ENCODE measurements around the gene OPCML. TPM values are rescaled to one million over a fixed set of nuclear protein-coding genes. Genes with fewer than 3 reads are reported as not detected.

OPCML gene
- total and polyA plus RNA-seq, 2 donors (not counting 1 experiment from before 2014, with no cell fraction given): 0.99 to 2.8 TPM

DNA sequence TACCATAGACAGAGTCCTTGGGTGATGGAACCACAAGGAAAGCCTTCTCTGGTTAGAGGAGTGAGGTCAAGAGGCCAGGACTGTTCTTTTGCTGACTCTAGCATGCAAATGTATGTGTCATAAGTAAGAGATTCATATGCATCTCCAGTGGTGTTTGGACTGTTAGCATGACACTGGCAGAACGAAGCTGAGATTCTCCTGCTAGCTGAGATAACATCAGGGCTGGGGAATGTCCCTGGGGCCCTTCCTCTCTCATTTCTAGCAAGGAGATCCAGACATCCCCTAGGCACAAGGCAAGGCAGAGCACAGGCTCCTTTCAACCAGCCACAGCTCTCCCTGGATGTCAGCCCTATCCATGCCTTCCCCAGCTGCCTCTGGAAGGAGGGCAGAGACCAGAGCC is 711.3 kb downstream of the OPCML start:
- no peaks in the 10 kb centered on the region for H3K27me3 ChIP-seq (ENCODE audit: control insufficient read depth, insufficient read depth, low read length)
- DNase-seq (ENCODE audit: low read depth in 2 of 2): peak in 1 of 2 donors; percentile 44
- H4K20me1 ChIP-seq (ENCODE audit: control insufficient read depth, extremely low read depth, insufficient read depth, low read length): no peaks in the 10 kb centered on the region
- no peak overlapping the region for H3K4me3 ChIP-seq (replicated peaks in 1 of 4; ENCODE audit: control extremely low read depth in 1 of 4, insufficient read depth in 1 of 4, low read depth in 3 of 4, low read length in 4 of 4)
- H3K9ac ChIP-seq (ENCODE audit: insufficient read depth, low read length): no peak overlapping the region
- TF ChIP-seq CTCF (conservative IDR thresholded peaks at IDR 0.05 in 1 of 2, IDR thresholded peaks at IDR 0.05 in 1 of 2; ENCODE audit: low read depth in 1 of 2, low read length in 2 of 2) (no peak), EZH2 (IDR thresholded peaks at IDR 0.05; ENCODE audit: low read length, missing control alignments) (no peak)
- H3K9me3 ChIP-seq (ENCODE audit: control insufficient read depth, insufficient read depth, low read depth, low read length): no peaks in the 10 kb centered on the region
- H3K4me2 ChIP-seq (ENCODE audit: extremely low read depth, insufficient read depth, low read length): no peak overlapping the region
- no peaks in the 10 kb centered on the region for H3K36me3 ChIP-seq (ENCODE audit: control insufficient read depth, insufficient read depth, low read length)
- no peaks in the 10 kb centered on the region for H3K79me2 ChIP-seq (ENCODE audit: control insufficient read depth, insufficient read depth, low read length)
- H2AFZ ChIP-seq (ENCODE audit: low read length): no peak overlapping the region
- no peaks in the 10 kb centered on the region for H3K4me1 ChIP-seq (ENCODE audit: control insufficient read depth, extremely low read depth, insufficient read depth, low read length)
- no peak overlapping the region for H3K27ac ChIP-seq (ENCODE audit: insufficient read depth, low read length)

DNA sequence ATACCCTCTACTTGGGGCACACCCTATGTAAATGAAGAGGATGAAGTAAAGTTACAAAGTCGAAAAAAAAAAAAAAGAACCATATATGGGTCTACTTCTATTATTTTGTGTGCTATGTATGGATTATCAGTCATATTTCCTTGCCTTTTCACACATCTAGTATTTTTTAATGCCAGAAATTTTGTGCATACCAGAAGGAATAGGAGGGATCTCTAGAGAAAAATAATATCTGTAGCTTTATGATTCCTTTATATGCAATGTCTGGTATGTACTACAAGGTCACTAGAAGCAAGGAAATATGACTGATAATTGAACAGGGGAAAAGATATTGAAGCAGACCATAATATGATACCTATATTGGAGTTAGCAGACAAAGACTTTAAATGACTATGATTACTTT is 713.4 kb downstream of the OPCML start:
- Histone ChIP-seq H3K27me3 (ENCODE audit: control insufficient read depth, insufficient read depth, low read length) (no peaks in the 10 kb centered on the region), H4K20me1 (ENCODE audit: control insufficient read depth, extremely low read depth, insufficient read depth, low read length) (no peaks in the 10 kb centered on the region), H3K4me1 (ENCODE audit: control insufficient read depth, extremely low read depth, insufficient read depth, low read length) (no peaks in the 10 kb centered on the region), H3K79me2 (ENCODE audit: control insufficient read depth, insufficient read depth, low read length) (no peaks in the 10 kb centered on the region), H3K27ac (ENCODE audit: insufficient read depth, low read length) (no peak overlapping the region), H3K4me2 (ENCODE audit: extremely low read depth, insufficient read depth, low read length) (no peak overlapping the region), H3K9me3 (ENCODE audit: control insufficient read depth, insufficient read depth, low read depth, low read length) (no peaks in the 10 kb centered on the region), H3K9ac (ENCODE audit: insufficient read depth, low read length) (no peak overlapping the region), H3K4me3 (replicated peaks in 1 of 4; ENCODE audit: control extremely low read depth in 1 of 4, insufficient read depth in 1 of 4, low read depth in 3 of 4, low read length in 4 of 4) (no peak overlapping the region), H2AFZ (ENCODE audit: low read length) (no peak overlapping the region), H3K36me3 (ENCODE audit: control insufficient read depth, insufficient read depth, low read length) (no peaks in the 10 kb centered on the region)
- TF ChIP-seq EZH2 (IDR thresholded peaks at IDR 0.05; ENCODE audit: low read length, missing control alignments) (no peak), CTCF (conservative IDR thresholded peaks at IDR 0.05 in 1 of 2, IDR thresholded peaks at IDR 0.05 in 1 of 2; ENCODE audit: low read depth in 1 of 2, low read length in 2 of 2) (no peak)
- DNase-seq (ENCODE audit: low read depth in 2 of 2): no peak

DNA sequence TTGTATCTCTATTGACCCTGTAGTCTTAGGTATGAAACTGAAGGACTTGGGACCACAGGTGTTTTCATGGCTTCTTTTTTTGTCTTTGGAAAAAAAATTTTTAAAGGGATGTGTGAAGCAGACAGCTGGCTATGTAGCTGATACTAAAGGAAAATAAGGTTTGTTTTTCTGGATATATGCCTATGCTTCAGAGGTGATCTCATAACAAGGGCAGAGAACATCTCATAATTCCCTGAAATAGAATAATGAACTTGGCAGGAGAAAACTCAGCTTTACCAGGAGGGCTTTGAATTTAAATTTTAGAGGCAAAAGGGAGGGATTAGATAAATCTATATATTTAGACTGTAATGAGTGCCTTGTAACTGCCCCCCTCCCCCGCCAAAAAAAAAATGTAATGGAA is 714.9 kb downstream of the OPCML start:
- Histone ChIP-seq H3K36me3 (ENCODE audit: control insufficient read depth, insufficient read depth, low read length) (no peaks in the 10 kb centered on the region), H3K79me2 (ENCODE audit: control insufficient read depth, insufficient read depth, low read length) (no peaks in the 10 kb centered on the region), H3K4me1 (ENCODE audit: control insufficient read depth, extremely low read depth, insufficient read depth, low read length) (no peaks in the 10 kb centered on the region), H3K4me3 (replicated peaks in 1 of 4; ENCODE audit: control extremely low read depth in 1 of 4, insufficient read depth in 1 of 4, low read depth in 3 of 4, low read length in 4 of 4) (no peak overlapping the region), H4K20me1 (ENCODE audit: control insufficient read depth, extremely low read depth, insufficient read depth, low read length) (no peaks in the 10 kb centered on the region), H3K27me3 (ENCODE audit: control insufficient read depth, insufficient read depth, low read length) (no peaks in the 10 kb centered on the region), H3K9ac (ENCODE audit: insufficient read depth, low read length) (no peak overlapping the region), H2AFZ (ENCODE audit: low read length) (no peak overlapping the region), H3K27ac (ENCODE audit: insufficient read depth, low read length) (no peak overlapping the region), H3K9me3 (ENCODE audit: control insufficient read depth, insufficient read depth, low read depth, low read length) (no peaks in the 10 kb centered on the region), H3K4me2 (ENCODE audit: extremely low read depth, insufficient read depth, low read length) (no peak overlapping the region)
- TF ChIP-seq EZH2 (IDR thresholded peaks at IDR 0.05; ENCODE audit: low read length, missing control alignments): no peak
- TF ChIP-seq CTCF (conservative IDR thresholded peaks at IDR 0.05 in 1 of 2, IDR thresholded peaks at IDR 0.05 in 1 of 2; ENCODE audit: low read depth in 1 of 2, low read length in 2 of 2): no peak
- no peak for DNase-seq (ENCODE audit: low read depth in 2 of 2)
